Liver (tissue), 9 donors: Measurements from ENCODE around the gene ATP5F1B. TPM values are rescaled to one million over a fixed set of nuclear protein-coding genes. Genes with fewer than 3 reads are reported as not detected.

Source experiments
- DNase-seq: peaks from one replicate; pipeline ENCODE4 v3.0.0-alpha.2; 2017; ENCODE audit warnings: low spot score
- H3K27ac ChIP-seq, 2 donors: one replicate each; pipeline ENCODE4 v1.7.0; 2013; ENCODE audit warnings: inconsistent platforms in 2 of 2, low read length in 2 of 2, control low read depth in 1 of 2, low read depth in 1 of 2, mild to moderate bottlenecking in 1 of 2
- H3K27me3 ChIP-seq, 4 donors: one replicate each; pipeline versions ENCODE4 v1.6.1 to v1.7.0; 2013; ENCODE audit warnings: low read length in 3 of 4, inconsistent platforms in 1 of 4, mild to moderate bottlenecking in 1 of 4, moderate library complexity in 1 of 4; ENCODE audit not compliant: control insufficient read depth in 4 of 4, insufficient read depth in 4 of 4
- H3K36me3 ChIP-seq, 4 donors: one replicate each; pipeline versions ENCODE4 v1.6.1 to v1.7.0; 2013; ENCODE audit warnings: low read length in 3 of 4, mild to moderate bottlenecking in 3 of 4, low read depth in 1 of 4, moderate library complexity in 1 of 4; ENCODE audit not compliant: control insufficient read depth in 4 of 4, insufficient read depth in 3 of 4
- H3K4me1 ChIP-seq, 4 donors: one replicate each; pipeline versions ENCODE4 v1.6.1 to v1.7.0; 2013; ENCODE audit warnings: low read length in 3 of 4, mild to moderate bottlenecking in 3 of 4, moderate library complexity in 1 of 4; ENCODE audit not compliant: control insufficient read depth in 4 of 4, insufficient read depth in 4 of 4
- H3K4me3 ChIP-seq, 3 donors: one replicate each; pipeline versions ENCODE4 v1.6.1 to v1.7.0; 2013; ENCODE audit warnings: low read length in 3 of 3, control low read depth in 1 of 3, low read depth in 1 of 3, mild to moderate bottlenecking in 1 of 3
- H3K9ac ChIP-seq, 2 donors: one replicate each; pipeline ENCODE4 v1.7.0; 2013; ENCODE audit warnings: low read length in 2 of 2, mild to moderate bottlenecking in 2 of 2, moderate library complexity in 2 of 2, control low read depth in 1 of 2, low read depth in 1 of 2
- H3K9me3 ChIP-seq, 4 donors: one replicate each; pipeline versions ENCODE4 v1.6.1 to v1.7.0; 2013; ENCODE audit warnings: low read length in 3 of 4; ENCODE audit not compliant: control insufficient read depth in 4 of 4
- EGR1 ChIP-seq, 2 donors: IDR thresholded peaks; 2 replicates each; pipeline ENCODE4 v1.6.1; 2016 to 2018; ENCODE audit warnings: antibody characterized with exemption in 2 of 2, low read depth in 2 of 2
- FOXA1 ChIP-seq: IDR thresholded peaks from 2 replicates; pipeline ENCODE4 v1.6.1; 2016; ENCODE audit warnings: antibody characterized with exemption
- FOXA2 ChIP-seq: IDR thresholded peaks from 2 replicates; pipeline ENCODE4 v1.6.1; 2016; ENCODE audit warnings: antibody characterized with exemption
- GABPA ChIP-seq, 2 donors: IDR thresholded peaks in 1 of 2; conservative IDR thresholded peaks in 1 of 2; 2 replicates each; pipeline ENCODE4 v1.6.1; 2016; ENCODE audit warnings: antibody characterized with exemption in 2 of 2, mild to moderate bottlenecking in 1 of 2, moderate library complexity in 1 of 2
- HNF4A ChIP-seq, 2 donors: conservative IDR thresholded peaks; 2 replicates each; pipeline ENCODE4 v1.6.1; 2016; ENCODE audit warnings: antibody characterized with exemption in 2 of 2, mild to moderate bottlenecking in 2 of 2
- HNF4G ChIP-seq: IDR thresholded peaks from 2 replicates; pipeline ENCODE4 v1.6.1; 2016; ENCODE audit warnings: antibody characterized with exemption
- JUND ChIP-seq, 2 donors: IDR thresholded peaks; 2 replicates each; pipeline ENCODE4 v1.6.1; 2016; ENCODE audit warnings: antibody characterized with exemption in 2 of 2
- NR2F2 ChIP-seq: IDR thresholded peaks from 2 replicates; pipeline ENCODE4 v1.6.1; 2016; ENCODE audit warnings: antibody characterized with exemption
- RAD21 ChIP-seq, 2 donors: IDR thresholded peaks; 2 replicates each; pipeline ENCODE4 v1.6.1; 2016; ENCODE audit warnings: antibody characterized with exemption in 2 of 2, mild to moderate bottlenecking in 2 of 2
- RXRA ChIP-seq, 2 donors: IDR thresholded peaks; 2 replicates each; pipeline ENCODE4 v1.6.1; 2017 to 2018; ENCODE audit warnings: antibody characterized with exemption in 2 of 2, mild to moderate bottlenecking in 1 of 2
- SP1 ChIP-seq: IDR thresholded peaks from 2 replicates; pipeline ENCODE4 v1.6.1; 2018; ENCODE audit warnings: antibody characterized with exemption, mild to moderate bottlenecking
- TAF1 ChIP-seq: conservative IDR thresholded peaks from 2 replicates; pipeline ENCODE4 v1.6.1; 2016; ENCODE audit warnings: antibody characterized with exemption, mild to moderate bottlenecking
- YY1 ChIP-seq: IDR thresholded peaks from 2 replicates; pipeline ENCODE4 v1.6.1; 2016; ENCODE audit warnings: antibody characterized with exemption, mild to moderate bottlenecking
- polyA plus RNA-seq, 2 donors: library from polyadenylated mRNA; stranded (reverse) in 1 of 2; unstranded in 1 of 2; fragments of 200-250 nt in 1 of 2; fragments of >200 nt in 1 of 2; fragmentation: Nextera tagmentation in 1 of 2; extraction: Ambion mirVana in 1 of 2; gene quantifications; one replicate each; pipeline versions ENCODE4 v1.2.1 to v1.2.3, GENCODE V29; 2013 to 2015
- total RNA-seq, 2 donors: library from RNA; depleted of rRNA; stranded (reverse); fragments of >200 nt; gene quantifications; one replicate each; pipeline ENCODE4 v1.2.3, GENCODE V29; 2014
- TF ChIP-seq, protein P1 (sequence below): IDR thresholded peaks from 2 replicates; pipeline ENCODE4 v1.6.1; 2016; ENCODE audit warnings: antibody characterized with exemption
- TF ChIP-seq, protein P2 (sequence below): IDR thresholded peaks from 2 replicates; pipeline ENCODE4 v1.6.1; 2016; ENCODE audit warnings: antibody characterized with exemption
- TF ChIP-seq, protein P3 (sequence below): fragments of 150-350 bp; IDR thresholded peaks from 2 replicates; pipeline ENCODE4 v1.5.1; 2017; ENCODE audit warnings: improper control_type of control experiment, low read depth, low read length; ENCODE audit not compliant: missing input control
- TF ChIP-seq, protein P4 (sequence below): IDR thresholded peaks from 2 replicates; pipeline ENCODE4 v1.6.1; 2016; ENCODE audit warnings: antibody characterized with exemption, mild to moderate bottlenecking
- TF ChIP-seq, protein P5 (sequence below): IDR thresholded peaks from 2 replicates; pipeline ENCODE4 v1.6.1; 2016; ENCODE audit warnings: antibody characterized with exemption
- donor health status: healthy.
- donor health status: healthy.
- donor health status: healthy.
- donor health status: healthy.
- donor health status: healthy.

Gene ATP5F1B
- total and polyA plus RNA-seq, 4 donors = 273 to 569 (median 438) TPM

DNA sequence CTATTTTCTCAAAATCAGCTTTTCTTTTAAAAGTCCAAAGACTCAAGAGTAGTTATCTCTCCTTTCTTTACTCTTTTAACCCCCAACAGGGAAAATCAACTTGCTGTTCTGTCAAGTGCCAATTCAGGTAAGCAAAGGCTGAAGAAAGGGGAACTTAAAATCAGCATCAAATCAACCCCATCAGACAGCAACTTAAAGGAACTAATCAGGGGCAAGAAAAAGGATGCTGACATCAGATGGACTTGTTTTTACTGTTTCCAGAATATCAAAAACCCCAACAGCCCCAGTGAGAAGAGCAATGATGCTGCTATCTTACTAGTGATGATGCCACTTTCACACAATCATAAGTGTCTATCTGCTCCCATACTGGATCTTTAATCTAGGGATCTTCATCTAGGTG is 19.1 kb downstream of the ATP5F1B start:
- DNase-seq = no peak
- Histone ChIP-seq H3K9me3 (no peaks in the 10 kb centered on the region), H3K4me3 (no peak overlapping the region), H3K9ac (no peak overlapping the region), H3K27ac (no peak overlapping the region), H3K36me3 (peaks cover 0 to 7% (median 0%) of the 10 kb centered on the region in 4 donors), H3K27me3 (no peaks in the 10 kb centered on the region), H3K4me1 (peaks cover 5 to 39% (median 30%) of the 10 kb centered on the region in 4 donors)
- TF ChIP-seq RXRA (IDR thresholded peaks at IDR 0.05) (no peak), NR2F2 (no peak), SP1 (no peak), JUND (IDR thresholded peaks at IDR 0.05) (no peak), HNF4G (no peak), FOXA1 (no peak), RAD21 (IDR thresholded peaks at IDR 0.05) (no peak), TAF1 (no peak), GABPA (IDR thresholded peaks at IDR 0.05 in 1 of 2, conservative IDR thresholded peaks at IDR 0.05 in 1 of 2) (no peak), FOXA2 (no peak), EGR1 (IDR thresholded peaks at IDR 0.05; ENCODE audit: low read depth in 2 of 2) (no peak), YY1 (no peak), HNF4A (conservative IDR thresholded peaks at IDR 0.05) (no peak)
- TF ChIP-seq, protein P1, sequence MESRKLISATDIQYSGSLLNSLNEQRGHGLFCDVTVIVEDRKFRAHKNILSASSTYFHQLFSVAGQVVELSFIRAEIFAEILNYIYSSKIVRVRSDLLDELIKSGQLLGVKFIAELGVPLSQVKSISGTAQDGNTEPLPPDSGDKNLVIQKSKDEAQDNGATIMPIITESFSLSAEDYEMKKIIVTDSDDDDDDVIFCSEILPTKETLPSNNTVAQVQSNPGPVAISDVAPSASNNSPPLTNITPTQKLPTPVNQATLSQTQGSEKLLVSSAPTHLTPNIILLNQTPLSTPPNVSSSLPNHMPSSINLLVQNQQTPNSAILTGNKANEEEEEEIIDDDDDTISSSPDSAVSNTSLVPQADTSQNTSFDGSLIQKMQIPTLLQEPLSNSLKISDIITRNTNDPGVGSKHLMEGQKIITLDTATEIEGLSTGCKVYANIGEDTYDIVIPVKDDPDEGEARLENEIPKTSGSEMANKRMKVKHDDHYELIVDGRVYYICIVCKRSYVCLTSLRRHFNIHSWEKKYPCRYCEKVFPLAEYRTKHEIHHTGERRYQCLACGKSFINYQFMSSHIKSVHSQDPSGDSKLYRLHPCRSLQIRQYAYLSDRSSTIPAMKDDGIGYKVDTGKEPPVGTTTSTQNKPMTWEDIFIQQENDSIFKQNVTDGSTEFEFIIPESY = no peak
- TF ChIP-seq, protein P2, sequence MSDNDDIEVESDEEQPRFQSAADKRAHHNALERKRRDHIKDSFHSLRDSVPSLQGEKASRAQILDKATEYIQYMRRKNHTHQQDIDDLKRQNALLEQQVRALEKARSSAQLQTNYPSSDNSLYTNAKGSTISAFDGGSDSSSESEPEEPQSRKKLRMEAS = no peak
- TF ChIP-seq, protein P3, sequence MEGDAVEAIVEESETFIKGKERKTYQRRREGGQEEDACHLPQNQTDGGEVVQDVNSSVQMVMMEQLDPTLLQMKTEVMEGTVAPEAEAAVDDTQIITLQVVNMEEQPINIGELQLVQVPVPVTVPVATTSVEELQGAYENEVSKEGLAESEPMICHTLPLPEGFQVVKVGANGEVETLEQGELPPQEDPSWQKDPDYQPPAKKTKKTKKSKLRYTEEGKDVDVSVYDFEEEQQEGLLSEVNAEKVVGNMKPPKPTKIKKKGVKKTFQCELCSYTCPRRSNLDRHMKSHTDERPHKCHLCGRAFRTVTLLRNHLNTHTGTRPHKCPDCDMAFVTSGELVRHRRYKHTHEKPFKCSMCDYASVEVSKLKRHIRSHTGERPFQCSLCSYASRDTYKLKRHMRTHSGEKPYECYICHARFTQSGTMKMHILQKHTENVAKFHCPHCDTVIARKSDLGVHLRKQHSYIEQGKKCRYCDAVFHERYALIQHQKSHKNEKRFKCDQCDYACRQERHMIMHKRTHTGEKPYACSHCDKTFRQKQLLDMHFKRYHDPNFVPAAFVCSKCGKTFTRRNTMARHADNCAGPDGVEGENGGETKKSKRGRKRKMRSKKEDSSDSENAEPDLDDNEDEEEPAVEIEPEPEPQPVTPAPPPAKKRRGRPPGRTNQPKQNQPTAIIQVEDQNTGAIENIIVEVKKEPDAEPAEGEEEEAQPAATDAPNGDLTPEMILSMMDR = no peak
- TF ChIP-seq, protein P4, sequence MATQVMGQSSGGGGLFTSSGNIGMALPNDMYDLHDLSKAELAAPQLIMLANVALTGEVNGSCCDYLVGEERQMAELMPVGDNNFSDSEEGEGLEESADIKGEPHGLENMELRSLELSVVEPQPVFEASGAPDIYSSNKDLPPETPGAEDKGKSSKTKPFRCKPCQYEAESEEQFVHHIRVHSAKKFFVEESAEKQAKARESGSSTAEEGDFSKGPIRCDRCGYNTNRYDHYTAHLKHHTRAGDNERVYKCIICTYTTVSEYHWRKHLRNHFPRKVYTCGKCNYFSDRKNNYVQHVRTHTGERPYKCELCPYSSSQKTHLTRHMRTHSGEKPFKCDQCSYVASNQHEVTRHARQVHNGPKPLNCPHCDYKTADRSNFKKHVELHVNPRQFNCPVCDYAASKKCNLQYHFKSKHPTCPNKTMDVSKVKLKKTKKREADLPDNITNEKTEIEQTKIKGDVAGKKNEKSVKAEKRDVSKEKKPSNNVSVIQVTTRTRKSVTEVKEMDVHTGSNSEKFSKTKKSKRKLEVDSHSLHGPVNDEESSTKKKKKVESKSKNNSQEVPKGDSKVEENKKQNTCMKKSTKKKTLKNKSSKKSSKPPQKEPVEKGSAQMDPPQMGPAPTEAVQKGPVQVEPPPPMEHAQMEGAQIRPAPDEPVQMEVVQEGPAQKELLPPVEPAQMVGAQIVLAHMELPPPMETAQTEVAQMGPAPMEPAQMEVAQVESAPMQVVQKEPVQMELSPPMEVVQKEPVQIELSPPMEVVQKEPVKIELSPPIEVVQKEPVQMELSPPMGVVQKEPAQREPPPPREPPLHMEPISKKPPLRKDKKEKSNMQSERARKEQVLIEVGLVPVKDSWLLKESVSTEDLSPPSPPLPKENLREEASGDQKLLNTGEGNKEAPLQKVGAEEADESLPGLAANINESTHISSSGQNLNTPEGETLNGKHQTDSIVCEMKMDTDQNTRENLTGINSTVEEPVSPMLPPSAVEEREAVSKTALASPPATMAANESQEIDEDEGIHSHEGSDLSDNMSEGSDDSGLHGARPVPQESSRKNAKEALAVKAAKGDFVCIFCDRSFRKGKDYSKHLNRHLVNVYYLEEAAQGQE = no peak
- TF ChIP-seq, protein P5, sequence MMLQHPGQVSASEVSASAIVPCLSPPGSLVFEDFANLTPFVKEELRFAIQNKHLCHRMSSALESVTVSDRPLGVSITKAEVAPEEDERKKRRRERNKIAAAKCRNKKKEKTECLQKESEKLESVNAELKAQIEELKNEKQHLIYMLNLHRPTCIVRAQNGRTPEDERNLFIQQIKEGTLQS = no peak
